ENCODE data around the gene PBX3.

PBX3 gene

DNA sequence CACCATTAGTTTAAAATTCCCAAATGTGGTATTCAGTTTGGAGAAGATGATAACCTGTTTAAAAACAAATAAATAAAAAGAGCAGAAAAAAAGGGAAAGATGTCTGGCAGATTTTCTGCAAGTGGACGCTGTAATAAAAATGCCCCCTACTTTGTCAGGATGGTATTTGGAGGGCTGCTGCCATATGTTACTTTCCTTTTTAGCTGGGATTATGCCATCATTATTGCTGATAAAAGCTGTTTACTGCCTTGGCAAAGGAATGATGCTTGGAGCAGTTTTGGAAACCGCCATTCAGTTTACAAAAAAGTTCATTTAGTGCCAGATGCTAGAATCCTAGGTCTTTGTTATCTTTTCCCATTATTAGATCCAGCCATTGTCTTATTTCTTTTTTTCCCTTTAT is 104.8 kb downstream of the PBX3 start:
- Histone ChIP-seq H3K4me3 (ENCODE audit: low read length) (no peak overlapping the region), H3K9ac (ENCODE audit: low read depth, low read length) (no peak overlapping the region), H3K36me3 (ENCODE audit: insufficient read depth, low read length) (no peaks in the 10 kb centered on the region), H3K4me2 (ENCODE audit: low read length) (no peak overlapping the region), H3K27me3 (ENCODE audit: control insufficient read depth, insufficient read depth, low read length) (no peaks in the 10 kb centered on the region), H3K9me3 (replicated peaks; ENCODE audit: low read length) (no peaks in the 10 kb centered on the region), H3K4me1 (ENCODE audit: control insufficient read depth, insufficient read depth, low read length) (no peaks in the 10 kb centered on the region)

GRCh38 chr9:125852386-125852785 is 105.2 kb downstream of the PBX3 start:
- Histone ChIP-seq H3K4me3 (ENCODE audit: low read length) (no peak overlapping the region), H3K9me3 (replicated peaks; ENCODE audit: low read length) (no peaks in the 10 kb centered on the region), H3K4me2 (ENCODE audit: low read length) (no peak overlapping the region), H3K36me3 (ENCODE audit: insufficient read depth, low read length) (no peaks in the 10 kb centered on the region), H3K9ac (ENCODE audit: low read depth, low read length) (no peak overlapping the region), H3K27me3 (ENCODE audit: control insufficient read depth, insufficient read depth, low read length) (no peaks in the 10 kb centered on the region), H3K4me1 (ENCODE audit: control insufficient read depth, insufficient read depth, low read length) (no peaks in the 10 kb centered on the region)

DNA sequence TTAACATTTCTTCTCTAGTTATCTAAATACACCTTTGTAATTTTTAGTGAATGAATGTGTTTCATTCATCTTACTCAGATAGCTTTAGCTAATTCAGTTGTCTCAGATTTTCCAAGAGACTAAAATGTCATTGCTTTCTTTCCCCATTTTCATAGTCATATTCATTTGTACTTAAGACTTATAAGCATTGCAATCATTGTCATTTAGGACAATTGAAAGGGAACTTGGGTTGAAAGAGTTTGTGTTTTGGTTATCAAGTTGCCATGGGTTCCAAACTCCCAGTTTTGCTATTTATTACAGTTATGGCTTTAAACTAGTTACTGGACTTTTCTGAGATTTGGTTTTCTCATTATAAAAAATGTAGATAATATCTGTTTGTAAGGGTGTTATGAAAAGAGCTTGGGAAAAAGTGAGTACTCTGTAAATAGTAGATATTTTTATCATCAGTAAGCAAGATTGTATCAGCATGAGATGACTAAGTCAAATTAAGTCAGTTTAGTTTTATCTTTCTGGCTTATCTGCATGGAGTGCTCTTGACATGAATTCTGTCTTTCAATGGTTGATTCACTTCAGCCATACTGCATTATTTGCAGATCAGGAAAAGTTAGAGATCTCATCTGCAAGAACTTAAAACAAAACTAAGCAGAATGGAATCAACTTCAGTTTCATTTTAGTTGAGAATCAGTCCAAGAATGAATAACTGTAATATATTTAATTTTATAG is 107.5 kb downstream of the PBX3 start:
- no peaks in the 10 kb centered on the region for H3K27me3 ChIP-seq (ENCODE audit: control insufficient read depth, insufficient read depth, low read length)
- no peak overlapping the region for H3K4me3 ChIP-seq (ENCODE audit: low read length)
- H3K4me1 ChIP-seq (ENCODE audit: control insufficient read depth, insufficient read depth, low read length) = no peaks in the 10 kb centered on the region
- no peaks in the 10 kb centered on the region for H3K9me3 ChIP-seq (replicated peaks; ENCODE audit: low read length)
- H3K9ac ChIP-seq (ENCODE audit: low read depth, low read length) = no peak overlapping the region
- no peaks in the 10 kb centered on the region for H3K36me3 ChIP-seq (ENCODE audit: insufficient read depth, low read length)
- H3K4me2 ChIP-seq (ENCODE audit: low read length) = no peak overlapping the region

DNA sequence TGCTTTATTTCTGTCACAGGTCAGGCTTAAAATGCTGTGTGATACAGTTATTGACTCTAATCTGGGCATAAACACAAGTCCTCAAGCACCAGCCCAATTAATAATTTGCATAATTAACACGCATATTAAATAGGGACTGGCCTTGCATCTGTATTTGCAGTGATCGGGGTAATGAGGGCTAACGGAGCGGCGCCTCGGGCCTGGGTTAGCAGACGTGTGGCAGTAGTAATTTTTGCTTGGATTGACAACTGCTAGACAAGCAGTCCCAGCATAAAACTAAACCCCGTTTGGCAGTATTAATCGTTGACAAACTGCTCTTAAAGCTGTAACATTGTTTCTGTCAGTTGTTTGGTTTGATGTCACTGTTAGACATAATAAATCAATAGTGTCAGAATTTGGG is 109.2 kb downstream of the PBX3 start:
- H3K4me2 ChIP-seq (ENCODE audit: low read length) = no peak overlapping the region
- H3K9ac ChIP-seq (ENCODE audit: low read depth, low read length) = no peak overlapping the region
- no peaks in the 10 kb centered on the region for H3K36me3 ChIP-seq (ENCODE audit: insufficient read depth, low read length)
- H3K9me3 ChIP-seq (replicated peaks; ENCODE audit: low read length) = no peaks in the 10 kb centered on the region
- no peak overlapping the region for H3K4me3 ChIP-seq (ENCODE audit: low read length)
- H3K27me3 ChIP-seq (ENCODE audit: control insufficient read depth, insufficient read depth, low read length) = no peaks in the 10 kb centered on the region
- no peaks in the 10 kb centered on the region for H3K4me1 ChIP-seq (ENCODE audit: control insufficient read depth, insufficient read depth, low read length)

DNA sequence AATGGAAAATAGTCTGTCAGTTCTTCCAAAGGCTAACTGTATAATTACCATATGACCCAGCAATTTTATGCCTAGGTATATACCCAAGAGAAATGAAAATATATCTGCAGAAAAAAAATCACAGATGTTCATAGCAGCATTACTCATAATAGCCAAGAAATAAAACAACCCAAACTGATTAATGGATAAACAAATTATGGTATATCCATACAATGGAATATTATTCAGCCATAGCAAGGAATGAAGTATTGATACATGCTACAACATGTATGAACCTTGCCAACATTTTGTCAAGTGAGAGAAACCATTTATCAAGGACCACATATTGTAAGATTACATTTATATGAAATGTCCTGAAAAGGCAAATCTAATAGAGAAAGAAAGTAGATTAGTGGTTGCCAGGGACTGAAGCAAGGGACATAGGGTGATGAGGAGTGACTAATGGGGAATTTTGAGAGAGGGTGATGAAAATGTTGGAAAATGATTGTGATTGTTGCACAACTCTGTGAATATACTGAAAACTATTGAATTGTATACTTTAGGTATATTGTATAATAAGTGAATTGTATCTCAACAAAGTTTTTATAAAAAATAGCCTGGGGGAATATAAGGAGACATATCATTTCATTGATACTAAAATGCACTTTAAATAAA is 114.4 kb downstream of the PBX3 start:
- Histone ChIP-seq H3K9me3 (replicated peaks; ENCODE audit: low read length) (no peaks in the 10 kb centered on the region), H3K4me2 (ENCODE audit: low read length) (no peak overlapping the region), H3K9ac (ENCODE audit: low read depth, low read length) (no peak overlapping the region), H3K4me1 (ENCODE audit: control insufficient read depth, insufficient read depth, low read length) (no peaks in the 10 kb centered on the region), H3K27me3 (ENCODE audit: control insufficient read depth, insufficient read depth, low read length) (no peaks in the 10 kb centered on the region), H3K36me3 (ENCODE audit: insufficient read depth, low read length) (no peaks in the 10 kb centered on the region), H3K4me3 (ENCODE audit: low read length) (no peak overlapping the region)

DNA sequence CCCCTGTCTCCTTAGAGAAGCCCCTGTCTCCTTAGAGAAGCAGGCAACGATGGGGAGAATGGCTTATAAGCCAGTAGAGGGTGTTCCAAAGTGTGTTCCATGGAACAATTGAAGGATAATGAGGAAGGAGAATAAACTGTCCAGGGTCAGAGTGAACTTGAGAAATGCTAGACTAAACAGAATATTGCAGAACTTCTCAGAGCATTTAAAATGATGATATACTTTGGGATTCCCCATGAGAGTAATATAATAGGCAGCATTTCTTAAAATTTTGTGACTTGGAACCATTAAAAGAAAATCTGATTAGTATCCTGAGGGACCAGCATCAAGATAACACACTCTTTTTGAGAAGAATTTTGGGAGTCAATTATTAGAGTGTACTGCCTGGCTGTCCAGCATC is 116.8 kb downstream of the PBX3 start:
- no peaks in the 10 kb centered on the region for H3K9me3 ChIP-seq (replicated peaks; ENCODE audit: low read length)

DNA sequence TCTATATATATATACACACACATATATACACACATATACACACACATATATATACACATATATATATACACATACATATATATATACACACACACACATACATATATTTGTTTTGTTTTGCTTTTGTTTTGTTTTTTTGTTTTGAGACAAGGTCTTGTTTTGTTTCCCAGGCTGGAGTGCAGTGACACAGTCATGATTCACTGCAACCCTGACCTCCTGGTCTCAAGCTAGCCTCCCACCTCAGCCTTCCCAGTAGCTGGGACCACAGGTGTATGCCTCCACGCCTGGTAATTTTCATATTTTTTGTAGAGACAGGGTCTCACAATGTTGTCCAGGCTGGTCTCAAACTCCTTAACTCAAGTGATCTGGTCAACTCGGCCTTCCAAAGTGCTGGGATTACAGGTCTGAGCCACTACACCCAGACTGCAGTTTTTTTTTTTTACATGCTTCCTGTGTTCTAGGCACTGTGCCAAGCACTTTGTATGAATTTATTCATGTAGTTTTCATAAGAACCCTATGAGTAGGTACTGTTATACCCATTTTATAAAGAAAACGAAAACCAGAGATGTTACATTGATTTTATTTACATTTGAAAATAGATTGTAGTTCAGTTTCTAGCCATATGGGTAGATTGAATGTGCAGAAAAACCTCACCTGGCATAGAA is 120.7 kb downstream of the PBX3 start:
- Histone ChIP-seq H3K9me3 (replicated peaks; ENCODE audit: low read length) (no peaks in the 10 kb centered on the region), H3K4me1 (ENCODE audit: control insufficient read depth, insufficient read depth, low read length) (no peaks in the 10 kb centered on the region)

More for the DNA sequence above, 116.8 kb downstream of the PBX3 start:
- Histone ChIP-seq H3K4me1 (ENCODE audit: control insufficient read depth, insufficient read depth, low read length) (no peaks in the 10 kb centered on the region), H3K4me3 (ENCODE audit: low read length) (no peak overlapping the region), H3K27me3 (ENCODE audit: control insufficient read depth, insufficient read depth, low read length) (no peaks in the 10 kb centered on the region), H3K9ac (ENCODE audit: low read depth, low read length) (no peak overlapping the region), H3K4me2 (ENCODE audit: low read length) (no peak overlapping the region), H3K36me3 (ENCODE audit: insufficient read depth, low read length) (no peaks in the 10 kb centered on the region)

DNA sequence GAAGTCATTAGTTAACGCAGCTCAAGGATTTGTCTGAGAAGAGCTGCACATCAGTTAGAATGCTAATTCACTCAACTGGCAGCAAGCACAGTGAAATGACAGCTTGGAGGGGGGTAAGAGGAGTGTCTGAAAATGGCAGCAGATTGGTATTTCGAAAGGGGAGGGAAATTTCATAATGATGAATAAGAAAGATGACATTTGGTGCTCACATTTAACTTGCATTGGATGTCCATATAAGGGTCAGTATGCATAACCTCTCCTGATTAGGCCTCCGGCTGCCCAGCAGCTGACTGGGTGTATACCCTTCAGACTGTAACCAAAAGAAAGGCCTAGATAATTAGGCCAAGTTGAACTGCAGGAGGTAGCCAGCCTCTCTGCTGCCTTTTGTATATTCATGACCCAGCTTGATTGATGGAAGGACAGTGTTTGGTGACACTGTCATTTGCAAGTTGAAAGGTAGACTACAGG is 131.0 kb downstream of the PBX3 start:
- Histone ChIP-seq H3K4me1 (ENCODE audit: control insufficient read depth, insufficient read depth, low read length) (peaks cover 5% of the 10 kb centered on the region), H3K9ac (ENCODE audit: low read depth, low read length) (no peak overlapping the region), H3K9me3 (replicated peaks; ENCODE audit: low read length) (no peaks in the 10 kb centered on the region), H3K36me3 (ENCODE audit: insufficient read depth, low read length) (no peaks in the 10 kb centered on the region), H3K4me2 (ENCODE audit: low read length) (no peak overlapping the region), H3K4me3 (ENCODE audit: low read length) (no peak overlapping the region), H3K27me3 (ENCODE audit: control insufficient read depth, insufficient read depth, low read length) (no peaks in the 10 kb centered on the region)

More for the DNA sequence above, 120.7 kb downstream of the PBX3 start:
- Histone ChIP-seq H3K4me3 (ENCODE audit: low read length) (no peak overlapping the region), H3K9ac (ENCODE audit: low read depth, low read length) (no peak overlapping the region), H3K4me2 (ENCODE audit: low read length) (no peak overlapping the region), H3K27me3 (ENCODE audit: control insufficient read depth, insufficient read depth, low read length) (no peaks in the 10 kb centered on the region), H3K36me3 (ENCODE audit: insufficient read depth, low read length) (no peaks in the 10 kb centered on the region)

- no peak overlapping the region for H3K4me2 ChIP-seq (ENCODE audit: low read length)
- no peak overlapping the region for H3K4me3 ChIP-seq (ENCODE audit: low read length)
- H3K36me3 ChIP-seq (ENCODE audit: insufficient read depth, low read length) = no peaks in the 10 kb centered on the region
- peaks cover 5% of the 10 kb centered on the region for H3K4me1 ChIP-seq (ENCODE audit: control insufficient read depth, insufficient read depth, low read length)
- no peaks in the 10 kb centered on the region for H3K9me3 ChIP-seq (replicated peaks; ENCODE audit: low read length)
- no peak overlapping the region for H3K9ac ChIP-seq (ENCODE audit: low read depth, low read length)
- H3K27me3 ChIP-seq (ENCODE audit: control insufficient read depth, insufficient read depth, low read length) = no peaks in the 10 kb centered on the region
Observed at GRCh38 chr9:125881042-125881441, 133.9 kb downstream of the PBX3 start.

DNA sequence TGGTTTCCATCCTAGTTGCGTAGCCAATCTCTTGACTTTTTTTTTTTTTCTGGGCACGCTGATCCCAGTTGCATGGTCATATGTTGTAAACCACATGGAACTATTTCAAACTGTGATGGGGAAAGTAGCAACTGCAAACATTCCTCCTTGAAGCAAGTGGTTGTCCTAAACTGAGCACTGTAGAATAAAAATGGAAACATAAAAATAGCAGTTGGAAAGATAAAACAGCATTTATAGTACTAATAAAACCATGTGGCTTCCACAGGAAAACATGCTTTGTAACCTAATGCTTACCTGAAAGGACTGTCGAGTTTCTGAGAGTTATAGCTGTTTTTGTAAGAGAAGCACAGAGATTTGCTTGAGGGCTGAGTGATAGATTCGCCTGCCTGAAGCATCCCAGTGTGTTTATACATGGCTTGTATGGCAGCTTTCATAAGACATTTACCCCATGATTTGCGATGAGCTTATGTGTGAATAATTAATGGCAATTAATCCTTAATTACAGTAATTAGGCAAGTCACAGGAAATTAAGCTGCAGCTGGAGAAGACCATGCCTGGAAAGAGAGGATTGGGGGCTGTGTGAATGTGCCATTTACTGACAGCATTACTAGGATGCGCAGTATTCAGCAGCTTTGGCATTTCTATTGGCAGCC is 136.5 kb downstream of the PBX3 start:
- Histone ChIP-seq H3K4me2 (ENCODE audit: low read length) (no peak overlapping the region), H3K9ac (ENCODE audit: low read depth, low read length) (no peak overlapping the region), H3K4me3 (ENCODE audit: low read length) (no peak overlapping the region), H3K9me3 (replicated peaks; ENCODE audit: low read length) (no peaks in the 10 kb centered on the region), H3K4me1 (ENCODE audit: control insufficient read depth, insufficient read depth, low read length) (no peaks in the 10 kb centered on the region), H3K36me3 (ENCODE audit: insufficient read depth, low read length) (no peaks in the 10 kb centered on the region), H3K27me3 (ENCODE audit: control insufficient read depth, insufficient read depth, low read length) (no peaks in the 10 kb centered on the region)

GRCh38 chr9:125884218-125884595 is 137.0 kb downstream of the PBX3 start:
- H3K9ac ChIP-seq (ENCODE audit: low read depth, low read length) = no peak overlapping the region

More at GRCh38 chr9:125884218-125884595, 137.0 kb downstream of the PBX3 start:
- no peak overlapping the region for H3K4me3 ChIP-seq (ENCODE audit: low read length)
- H3K9me3 ChIP-seq (replicated peaks; ENCODE audit: low read length) = no peaks in the 10 kb centered on the region
- H3K27me3 ChIP-seq (ENCODE audit: control insufficient read depth, insufficient read depth, low read length) = no peaks in the 10 kb centered on the region
- H3K4me2 ChIP-seq (ENCODE audit: low read length) = no peak overlapping the region
- no peaks in the 10 kb centered on the region for H3K36me3 ChIP-seq (ENCODE audit: insufficient read depth, low read length)
- peaks cover 3% of the 10 kb centered on the region for H3K4me1 ChIP-seq (ENCODE audit: control insufficient read depth, insufficient read depth, low read length)
